ENCODE measurements around the gene EIF5A.
A peak's percentile ranks its signal among the peaks of the same experiment; 100 is the strongest.

EIF5A gene

DNA sequence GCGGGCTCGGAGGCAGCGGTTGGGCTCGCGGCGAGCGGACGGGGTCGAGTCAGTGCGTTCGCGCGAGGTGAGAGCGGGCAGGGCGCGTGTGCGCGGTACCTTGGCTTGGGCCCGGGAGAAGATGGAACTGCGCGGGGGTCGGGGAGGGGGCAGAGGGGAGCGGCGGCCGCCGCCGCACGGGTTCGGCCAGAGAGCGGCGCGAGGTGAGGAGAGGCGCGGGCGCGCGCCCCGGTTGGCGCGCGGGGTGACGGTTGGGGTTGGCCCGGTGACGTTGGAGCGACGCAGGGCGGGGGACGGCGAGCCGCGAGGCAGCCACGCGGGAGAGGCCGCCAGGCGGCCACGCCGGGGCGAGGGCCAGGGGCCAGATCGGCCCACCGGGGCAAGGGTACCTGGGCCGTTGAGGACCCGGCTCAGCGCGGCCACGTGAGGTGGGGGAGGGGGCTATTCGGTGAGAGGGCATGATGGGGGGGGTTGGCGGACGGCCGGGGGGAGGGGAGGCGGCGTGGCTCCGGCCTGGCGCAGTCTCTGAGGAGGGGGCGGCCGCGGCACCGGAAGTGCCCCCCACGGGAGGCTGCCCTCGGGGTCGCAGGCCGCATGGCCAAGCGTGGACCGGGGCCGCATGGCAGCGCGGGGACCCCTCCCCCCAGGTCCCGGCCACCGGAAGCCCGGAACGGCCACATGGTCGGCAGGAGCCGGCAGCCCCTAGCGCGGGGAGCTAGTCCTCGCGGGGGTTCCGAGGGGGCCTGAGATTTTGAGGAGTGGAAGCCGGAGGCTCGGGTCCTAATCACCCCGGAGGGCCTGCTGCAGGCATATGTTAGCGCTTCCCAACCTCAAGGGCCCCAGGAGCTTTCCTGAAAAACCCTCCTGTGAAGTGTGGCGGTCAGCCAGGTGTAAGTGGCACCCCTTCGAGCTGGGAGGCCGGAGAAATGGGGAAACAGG, 527 bp downstream of the EIF5A start:
- peak; percentile 48 for FAIRE-seq
- DNase-seq (ENCODE audit: insufficient read length): no peak
- peak; percentile 35; the same call in 1 of the 2 replicates for TF ChIP-seq POLR2A (IDR thresholded peaks at IDR 0.05; ENCODE audit: low read depth, low read length)
- 0 out of 2 replicates have a peak, but pooled peaks have one; percentile 6 for TF ChIP-seq POLR2AphosphoS5 (IDR thresholded peaks at IDR 0.05; ENCODE audit: low read depth, low read length)
- no peak; the same call in 1 of the 2 replicates for TF ChIP-seq TAF1 (IDR thresholded peaks at IDR 0.05; ENCODE audit: borderline replicate concordance, low read depth, low read length)

DNA sequence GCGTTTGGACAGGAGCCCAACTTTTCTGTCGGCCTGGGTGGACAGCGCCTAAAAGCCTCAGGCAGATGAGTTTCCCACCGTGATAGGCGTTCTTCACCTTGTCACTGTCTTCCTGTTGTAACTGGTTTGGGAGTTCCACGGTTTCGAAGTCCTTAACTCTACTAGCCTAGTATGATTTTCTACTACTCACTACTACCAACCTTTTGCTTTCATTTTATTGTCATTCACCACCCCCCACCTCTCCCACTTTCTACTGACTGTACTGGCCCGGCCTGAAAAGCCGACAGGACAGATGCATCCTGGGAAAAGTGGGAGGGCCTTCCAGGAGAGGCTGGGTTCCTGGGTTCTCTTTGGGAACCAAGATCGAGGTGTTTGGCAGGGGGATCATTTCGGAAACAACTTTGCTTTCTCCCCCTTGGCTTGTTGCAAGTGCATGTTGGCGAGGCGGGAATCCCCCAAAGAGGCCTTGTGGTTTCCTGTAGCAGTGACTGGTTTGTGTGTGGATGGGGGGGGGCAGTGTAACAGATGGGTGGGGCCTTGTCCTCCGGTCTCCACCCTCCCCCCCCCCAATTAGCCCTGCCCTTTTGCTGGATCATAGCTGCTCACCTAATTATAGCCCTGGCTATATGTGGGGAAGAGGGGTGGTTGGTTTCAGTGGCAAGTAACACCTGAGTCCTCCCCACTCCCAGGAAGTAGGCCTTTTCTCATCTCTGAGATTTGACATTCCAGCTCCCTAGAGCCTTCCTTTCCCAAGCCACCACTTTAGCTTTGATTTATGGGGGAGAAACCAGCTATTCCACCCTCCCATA, 1.4 kb downstream of the EIF5A start:
- DNase-seq (ENCODE audit: insufficient read length) (peak; percentile 67), FAIRE-seq (peak; percentile 93)
- TF ChIP-seq TAF1 (IDR thresholded peaks at IDR 0.05; ENCODE audit: borderline replicate concordance, low read depth, low read length) (no peak), POLR2A (IDR thresholded peaks at IDR 0.05; ENCODE audit: low read depth, low read length) (peak; percentile 72), POLR2AphosphoS5 (IDR thresholded peaks at IDR 0.05; ENCODE audit: low read depth, low read length) (peak; percentile 80)

DNA sequence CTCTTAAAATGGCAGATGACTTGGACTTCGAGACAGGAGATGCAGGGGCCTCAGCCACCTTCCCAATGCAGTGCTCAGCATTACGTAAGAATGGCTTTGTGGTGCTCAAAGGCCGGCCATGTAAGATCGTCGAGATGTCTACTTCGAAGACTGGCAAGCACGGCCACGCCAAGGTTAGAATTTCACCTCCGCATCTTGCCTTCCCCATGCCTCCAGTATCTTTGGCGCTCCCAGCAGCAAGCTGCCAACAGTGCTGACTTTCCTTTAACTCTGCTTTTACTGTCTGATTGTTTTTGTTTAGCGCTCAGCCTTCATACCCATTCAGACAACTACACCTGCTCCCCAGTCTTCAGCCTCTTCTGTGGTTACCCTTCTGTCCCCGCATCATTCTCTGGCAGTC, 2.2 kb downstream of the EIF5A start:
- FAIRE-seq (no peak), DNase-seq (ENCODE audit: insufficient read length) (no peak)
- TF ChIP-seq POLR2AphosphoS5 (IDR thresholded peaks at IDR 0.05; ENCODE audit: low read depth, low read length) (0 out of 2 replicates have a peak, but pooled peaks have one; percentile 7), POLR2A (IDR thresholded peaks at IDR 0.05; ENCODE audit: low read depth, low read length) (0 out of 2 replicates have a peak, but pooled peaks have one; percentile 31), TAF1 (IDR thresholded peaks at IDR 0.05; ENCODE audit: borderline replicate concordance, low read depth, low read length) (no peak)

DNA sequence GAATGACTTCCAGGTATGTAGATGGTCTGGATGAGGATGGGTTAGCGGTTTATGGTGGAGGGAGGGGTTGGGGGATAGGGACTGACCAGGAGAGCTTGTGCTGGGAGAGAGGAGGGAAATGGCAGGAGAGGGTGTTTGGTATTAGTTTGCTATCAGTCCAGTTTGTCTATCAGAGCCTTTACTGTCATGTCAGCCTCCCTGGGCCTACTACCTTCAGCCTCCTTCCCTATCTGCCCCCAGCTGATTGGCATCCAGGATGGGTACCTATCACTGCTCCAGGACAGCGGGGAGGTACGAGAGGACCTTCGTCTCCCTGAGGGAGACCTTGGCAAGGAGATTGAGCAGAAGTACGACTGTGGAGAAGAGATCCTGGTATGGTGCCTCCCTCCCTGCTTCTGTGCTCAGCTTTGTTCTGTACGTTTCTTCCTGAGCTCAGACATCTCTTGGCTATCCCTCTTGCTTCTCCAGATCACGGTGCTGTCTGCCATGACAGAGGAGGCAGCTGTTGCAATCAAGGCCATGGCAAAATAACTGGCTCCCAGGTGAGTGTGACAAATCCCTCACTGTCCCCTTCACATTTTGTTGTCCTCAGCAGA, 3.8 kb downstream of the EIF5A start:
- DNase-seq (ENCODE audit: insufficient read length) (no peak), FAIRE-seq (no peak)
- no peak; the same call in 1 of the 2 replicates for TF ChIP-seq POLR2AphosphoS5 (IDR thresholded peaks at IDR 0.05; ENCODE audit: low read depth, low read length)
- TF ChIP-seq POLR2A (IDR thresholded peaks at IDR 0.05; ENCODE audit: low read depth, low read length): no peak
- TF ChIP-seq TAF1 (IDR thresholded peaks at IDR 0.05; ENCODE audit: borderline replicate concordance, low read depth, low read length): no peak

DNA sequence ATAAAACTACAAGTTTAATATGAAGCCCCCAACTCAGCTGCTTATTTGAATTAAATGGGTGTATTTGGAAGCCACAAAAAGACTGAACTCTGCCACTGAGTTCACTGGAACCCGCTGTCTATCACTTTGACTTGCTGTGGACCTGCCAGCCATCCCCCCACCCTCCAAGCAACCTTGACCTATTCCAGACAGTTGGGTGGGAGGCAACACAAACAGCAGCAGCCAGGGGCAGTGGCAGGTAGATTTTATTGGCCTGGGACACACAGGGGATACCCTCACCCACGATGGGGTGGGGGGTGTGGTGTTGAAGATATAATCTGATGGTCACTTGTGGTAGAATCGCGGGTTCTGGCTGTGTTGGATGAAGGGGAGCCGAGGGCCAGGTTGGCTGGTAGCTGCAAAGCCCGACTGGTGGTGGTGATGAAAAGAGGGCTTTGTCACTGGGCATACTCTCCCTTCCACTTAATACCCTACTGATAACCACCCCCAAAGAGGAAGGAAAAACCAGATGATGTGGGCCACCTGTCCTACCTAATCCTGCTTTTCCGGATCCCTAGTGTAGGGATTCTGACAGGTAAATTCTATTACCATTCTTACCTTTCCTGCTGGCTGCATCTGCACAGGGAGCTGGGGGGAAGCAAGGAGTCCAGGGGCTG, 5.1 kb downstream of the EIF5A start:
- TF ChIP-seq POLR2A (IDR thresholded peaks at IDR 0.05; ENCODE audit: low read depth, low read length): no peak
- TF ChIP-seq POLR2AphosphoS5 (IDR thresholded peaks at IDR 0.05; ENCODE audit: low read depth, low read length): no peak
- TF ChIP-seq TAF1 (IDR thresholded peaks at IDR 0.05; ENCODE audit: borderline replicate concordance, low read depth, low read length): no peak
- no peak for FAIRE-seq
- DNase-seq (ENCODE audit: insufficient read length): peak; percentile 3

DNA sequence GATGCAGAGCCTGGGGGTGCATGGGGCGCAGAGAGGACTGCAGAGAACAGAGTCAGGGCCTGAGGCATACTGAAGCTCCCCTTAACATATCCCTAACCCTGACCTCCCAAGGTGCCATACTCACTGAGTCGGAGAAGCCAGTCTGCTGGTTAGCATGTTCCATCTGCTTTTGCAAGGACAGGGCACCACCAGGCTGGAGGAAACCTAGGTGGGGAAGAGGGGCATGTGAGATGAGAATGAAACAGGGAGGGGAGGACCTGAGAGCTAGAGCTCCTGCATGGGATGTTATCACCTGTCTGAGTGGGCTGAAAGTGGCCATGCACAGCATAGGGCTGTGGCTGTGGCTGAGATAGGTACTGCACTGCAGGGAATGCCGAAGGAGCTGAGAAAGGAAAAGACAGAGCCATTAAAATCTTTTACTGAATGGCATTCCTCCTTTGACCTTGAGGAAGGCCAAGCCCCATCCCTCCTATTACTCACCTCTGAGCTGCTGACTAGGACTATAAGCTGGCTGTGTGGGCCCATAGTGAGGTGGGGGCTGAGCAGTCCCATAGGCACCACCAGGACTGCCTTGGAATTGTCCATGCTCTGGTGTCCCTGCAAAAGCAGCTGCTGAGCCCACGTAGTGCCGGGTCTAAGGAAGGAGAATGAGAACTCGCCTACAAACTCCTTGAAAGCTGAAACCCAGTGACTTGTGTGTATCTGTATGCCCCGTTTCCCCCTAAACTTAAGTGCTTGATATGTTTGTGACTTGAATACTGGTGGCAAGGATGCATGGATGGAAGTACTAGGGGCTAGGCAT, 5.9 kb downstream of the EIF5A start:
- peak; percentile 19 for DNase-seq (ENCODE audit: insufficient read length)
- TF ChIP-seq TAF1 (IDR thresholded peaks at IDR 0.05; ENCODE audit: borderline replicate concordance, low read depth, low read length) (no peak), POLR2A (IDR thresholded peaks at IDR 0.05; ENCODE audit: low read depth, low read length) (peak; percentile 78), POLR2AphosphoS5 (IDR thresholded peaks at IDR 0.05; ENCODE audit: low read depth, low read length) (peak; percentile 94)
- FAIRE-seq: no peak

DNA sequence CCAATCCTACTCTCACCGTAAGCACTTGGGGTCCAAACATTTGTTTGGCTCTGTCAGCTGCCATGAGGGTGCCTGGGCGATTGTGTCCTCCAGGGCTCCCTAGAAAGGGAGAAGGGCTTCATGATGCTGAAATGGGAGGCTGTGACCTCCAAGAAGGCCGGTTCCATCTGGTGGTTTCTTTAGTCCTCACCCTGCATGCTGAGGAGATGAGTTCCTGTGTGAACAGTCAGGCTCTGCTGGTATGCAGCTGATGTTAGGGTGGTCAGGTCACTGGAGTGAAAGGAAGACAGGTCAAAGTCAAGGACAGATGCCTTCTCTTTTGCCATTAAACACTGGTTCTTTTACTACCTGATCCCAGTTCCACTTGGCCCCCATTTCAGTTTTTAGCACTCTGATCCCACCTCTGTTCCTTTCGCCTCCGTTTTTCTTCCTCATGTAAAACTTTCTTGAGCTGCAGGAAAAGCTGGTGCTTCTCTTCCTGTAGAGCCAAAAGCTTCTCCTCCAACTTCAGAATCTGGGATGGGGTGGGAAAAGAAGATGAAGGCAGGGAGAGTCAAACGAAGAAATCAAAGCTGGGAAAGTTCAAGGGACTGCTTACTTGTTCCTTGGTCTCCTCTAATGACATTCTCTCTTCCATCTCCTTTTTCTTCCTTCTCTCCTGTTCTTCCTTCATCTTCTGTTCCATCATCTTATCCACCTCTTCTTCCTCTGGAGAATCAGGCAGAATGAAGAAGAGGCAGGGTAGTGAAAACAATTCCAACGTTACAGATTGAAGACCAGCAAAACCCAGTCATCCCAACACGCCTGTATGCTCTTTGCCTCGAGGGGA, 6.7 kb downstream of the EIF5A start:
- FAIRE-seq (peak; percentile 17), DNase-seq (ENCODE audit: insufficient read length) (peak; percentile 6)
- TF ChIP-seq POLR2AphosphoS5 (IDR thresholded peaks at IDR 0.05; ENCODE audit: low read depth, low read length) (peak; percentile 11; the same call in 1 of the 2 replicates), POLR2A (IDR thresholded peaks at IDR 0.05; ENCODE audit: low read depth, low read length) (peak; percentile 65), TAF1 (IDR thresholded peaks at IDR 0.05; ENCODE audit: borderline replicate concordance, low read depth, low read length) (no peak)

DNA sequence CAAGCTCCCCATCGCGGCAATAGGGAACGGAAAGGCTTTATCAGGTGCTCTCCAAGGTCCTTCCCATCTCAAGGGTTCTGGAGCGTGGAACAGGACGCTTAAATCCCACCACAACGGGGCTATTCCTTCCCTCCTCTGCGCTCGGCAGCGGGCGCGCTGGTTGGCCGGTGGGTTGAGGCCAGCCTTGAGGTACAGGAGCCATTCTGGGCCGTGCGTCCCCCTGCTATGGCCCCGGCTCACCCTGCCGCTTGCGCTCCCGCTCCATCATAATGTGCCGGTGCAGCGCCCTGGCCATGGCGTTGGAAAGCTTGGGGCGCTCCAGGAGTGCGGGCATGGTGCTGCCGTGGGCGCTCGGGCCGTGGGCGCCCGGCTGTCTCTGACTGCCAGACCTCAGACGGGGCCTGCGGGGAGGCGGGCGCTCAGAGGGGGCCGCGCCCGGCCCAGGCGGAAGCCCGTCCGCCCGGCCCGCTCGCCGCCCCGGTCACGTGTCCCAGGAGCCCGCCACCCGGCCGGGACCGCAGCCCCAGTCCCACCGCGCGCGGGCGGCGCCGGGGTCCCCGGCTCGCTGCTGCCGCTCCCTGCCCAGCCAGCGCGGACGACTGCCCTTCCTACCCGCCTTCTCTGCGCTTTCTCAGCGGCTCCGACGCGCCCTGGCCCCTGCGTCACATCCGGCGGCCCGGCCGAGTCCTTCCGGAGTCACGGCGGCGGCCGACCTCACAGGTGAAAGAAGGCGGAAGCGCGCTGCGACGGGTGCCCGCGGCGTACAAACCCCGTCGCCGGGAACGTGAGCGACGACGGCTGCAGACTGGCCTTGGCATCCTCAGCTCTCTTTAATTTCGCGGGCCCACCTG, 7.5 kb downstream of the EIF5A start, which contains the start of gene GPS2:
GPS2 (minus strand) TSS at position 642 of the 851 bp plus-strand sequence; CDS start at position 334, 308 bp downstream.
- peak; percentile 99 for FAIRE-seq
- TF ChIP-seq TAF1 (IDR thresholded peaks at IDR 0.05; ENCODE audit: borderline replicate concordance, low read depth, low read length): peak; percentile 52; the same call in 1 of the 2 replicates
- peak; percentile 81; the same call in 1 of the 2 replicates for TF ChIP-seq POLR2A (IDR thresholded peaks at IDR 0.05; ENCODE audit: low read depth, low read length)
- peak; percentile 60 for TF ChIP-seq POLR2AphosphoS5 (IDR thresholded peaks at IDR 0.05; ENCODE audit: low read depth, low read length)

More for the DNA sequence above, 7.5 kb downstream of the EIF5A start, which contains the start of gene GPS2:
- DNase-seq (ENCODE audit: insufficient read length): peak; percentile 99
